ENCODE data around the gene HIBCH. TPM values are rescaled to one million over a fixed set of nuclear protein-coding genes. Genes with fewer than 3 reads are reported as not detected.

The HIBCH gene
- total RNA-seq, 1 experiment from 2014 or later = 24.7 TPM

GRCh38 chr2:190343536-190344275 lies 24.1 kb upstream of the HIBCH start, which contains the start of gene INPP1:
TSS of gene INPP1 (plus strand) at chr2:190343589. CDS start at chr2:190360103, 16,514 bp downstream.
- no peaks in the 10 kb centered on the region for H4K20me1 ChIP-seq (ENCODE audit: insufficient read depth)
- TF ChIP-seq MAX (IDR thresholded peaks at IDR 0.05) (peak; percentile 52), CBX3 (IDR thresholded peaks at IDR 0.05; ENCODE audit: low read depth) (0 out of 2 replicates have a peak, but pooled peaks have one; percentile 5), RAD21 (IDR thresholded peaks at IDR 0.05; ENCODE audit: low read depth) (no peak), ZFX (IDR thresholded peaks at IDR 0.05) (peak; percentile 84), POLR2AphosphoS5 (IDR thresholded peaks at IDR 0.05; ENCODE audit: low read depth, low read length) (peak; percentile 74), POLR2A (IDR thresholded peaks at IDR 0.05; ENCODE audit: borderline replicate concordance, extremely low read depth, insufficient read depth, insufficient read length) (peak; percentile 29), ELF1 (IDR thresholded peaks at IDR 0.05; ENCODE audit: borderline replicate concordance, low read depth) (no peak)
- TF ChIP-seq, protein P1, sequence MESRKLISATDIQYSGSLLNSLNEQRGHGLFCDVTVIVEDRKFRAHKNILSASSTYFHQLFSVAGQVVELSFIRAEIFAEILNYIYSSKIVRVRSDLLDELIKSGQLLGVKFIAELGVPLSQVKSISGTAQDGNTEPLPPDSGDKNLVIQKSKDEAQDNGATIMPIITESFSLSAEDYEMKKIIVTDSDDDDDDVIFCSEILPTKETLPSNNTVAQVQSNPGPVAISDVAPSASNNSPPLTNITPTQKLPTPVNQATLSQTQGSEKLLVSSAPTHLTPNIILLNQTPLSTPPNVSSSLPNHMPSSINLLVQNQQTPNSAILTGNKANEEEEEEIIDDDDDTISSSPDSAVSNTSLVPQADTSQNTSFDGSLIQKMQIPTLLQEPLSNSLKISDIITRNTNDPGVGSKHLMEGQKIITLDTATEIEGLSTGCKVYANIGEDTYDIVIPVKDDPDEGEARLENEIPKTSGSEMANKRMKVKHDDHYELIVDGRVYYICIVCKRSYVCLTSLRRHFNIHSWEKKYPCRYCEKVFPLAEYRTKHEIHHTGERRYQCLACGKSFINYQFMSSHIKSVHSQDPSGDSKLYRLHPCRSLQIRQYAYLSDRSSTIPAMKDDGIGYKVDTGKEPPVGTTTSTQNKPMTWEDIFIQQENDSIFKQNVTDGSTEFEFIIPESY (IDR thresholded peaks at IDR 0.05; ENCODE audit: extremely low read depth, insufficient replicate concordance, low read length) = no peak
- H3K9me3 ChIP-seq (ENCODE audit: control insufficient read depth in 1 of 2, insufficient read depth in 1 of 2, low read depth in 1 of 2, low read length in 2 of 2) = no peaks in the 10 kb centered on the region
- intact Hi-C loops (cut with micrococcal nuclease) = no loop called here
- BruUV-seq (replicated peaks) = no TSS peak
- peak within 1 kb of the TSS; percentile 72 for H3K4me2 ChIP-seq (ENCODE audit: low read length)
- RAD21 ChIA-PET (ENCODE audit: low non-redundant PET in 1 of 2, low total read pairs in 2 of 2, uncharacterized antibody in 2 of 2, unreplicated experiment in 2 of 2) = no interaction called here
- H3K4me3 ChIP-seq (replicated peaks in 1 of 2; ENCODE audit: low read depth in 1 of 2, low read length in 2 of 2) = peak within 1 kb of the TSS; percentile 58 to 70
- H3K36me3 ChIP-seq (ENCODE audit: control insufficient read depth in 1 of 2, insufficient read depth in 2 of 2, low read length in 2 of 2) = no peaks in the 10 kb centered on the region
- ATAC-seq = peak; percentile 69
- POLR2A ChIA-PET = interaction anchor here (1.3 kb wide), 1 partner anchor 24 kb away, joined by 5 read pairs; the partner anchor contains the start of gene HIBCH
- CTCF ChIA-PET = interaction anchor here (1.3 to 2.0 kb wide), 2 partner anchors 10 to 336 kb away, joined by 3 to 4 read pairs; no protein-coding TSS in a partner anchor
- H3K27ac ChIP-seq (ENCODE audit: low read depth, low read length) = peak within 1 kb of the TSS; percentile 78
- peaks cover 25% of the 10 kb centered on the region for H3K79me2 ChIP-seq (ENCODE audit: insufficient read depth, low read length)
- peaks cover 19 to 39% of the 10 kb centered on the region in 2 experiments; a peak in 3 of 4 replicates for H3K4me1 ChIP-seq (ENCODE audit: control insufficient read depth in 1 of 2, insufficient read depth in 2 of 2, low read length in 2 of 2)
- H3K9ac ChIP-seq (ENCODE audit: low read length) = peak within 1 kb of the TSS; percentile 70
- no peaks in the 10 kb centered on the region for H3K9me2 ChIP-seq (ENCODE audit: insufficient read depth)
- no peak for DNase-seq (ENCODE audit: low read depth, low spot score)
- no peaks in the 10 kb centered on the region for H3K27me3 ChIP-seq (ENCODE audit: insufficient read depth, low read length)
- no peak within 1 kb of the TSS for H2AFZ ChIP-seq (ENCODE audit: low read depth, low read length, poor library complexity, severe bottlenecking)

All from HCT116 (cell line).